Brain microvascular endothelial cell (primary cell): ENCODE measurements around the gene TOB2.

ENCODE experiments used
- DNase-seq: peaks from one replicate; pipeline ENCODE4 v3.0.0-alpha.2; 2020
- H3K27ac ChIP-seq: fragments of 250-450 bp; sonication (Bioruptor Pico); 2 replicates; pipeline ENCODE4 v1.5.1; 2020; ENCODE audit warnings: mild to moderate bottlenecking, moderate library complexity
- H3K27me3 ChIP-seq: fragments of 250-450 bp; sonication (Bioruptor Pico); replicated peaks from 2 replicates; pipeline ENCODE4 v1.5.1; 2020; ENCODE audit warnings: mild to moderate bottlenecking
- H3K36me3 ChIP-seq: fragments of 250-450 bp; sonication (Bioruptor Pico); replicated peaks from 2 replicates; pipeline ENCODE4 v1.5.1; 2020; ENCODE audit warnings: mild to moderate bottlenecking
- H3K4me3 ChIP-seq: 2 replicates; pipeline ENCODE4 v1.5.1; 2011; ENCODE audit warnings: low read depth, mild to moderate bottlenecking, control low read depth, low read length, moderate library complexity
- in situ Hi-C: cut with HindIII; loops from 2 replicates; pipeline ENCODE4 v1.10.0; 2017; ENCODE audit warnings: low sequenced_read_pairs, low pct_ligation_motif_present
- TF ChIP-seq, protein P1 (sequence below): IDR thresholded peaks from 2 replicates; pipeline ENCODE4 v1.5.1; 2011; ENCODE audit warnings: low read depth, mild to moderate bottlenecking, moderate library complexity, low read length, control low read depth, inconsistent platforms; ENCODE audit errors: missing control alignments

Gene TOB2, protein sequence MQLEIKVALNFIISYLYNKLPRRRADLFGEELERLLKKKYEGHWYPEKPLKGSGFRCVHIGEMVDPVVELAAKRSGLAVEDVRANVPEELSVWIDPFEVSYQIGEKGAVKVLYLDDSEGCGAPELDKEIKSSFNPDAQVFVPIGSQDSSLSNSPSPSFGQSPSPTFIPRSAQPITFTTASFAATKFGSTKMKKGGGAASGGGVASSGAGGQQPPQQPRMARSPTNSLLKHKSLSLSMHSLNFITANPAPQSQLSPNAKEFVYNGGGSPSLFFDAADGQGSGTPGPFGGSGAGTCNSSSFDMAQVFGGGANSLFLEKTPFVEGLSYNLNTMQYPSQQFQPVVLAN

DNA sequence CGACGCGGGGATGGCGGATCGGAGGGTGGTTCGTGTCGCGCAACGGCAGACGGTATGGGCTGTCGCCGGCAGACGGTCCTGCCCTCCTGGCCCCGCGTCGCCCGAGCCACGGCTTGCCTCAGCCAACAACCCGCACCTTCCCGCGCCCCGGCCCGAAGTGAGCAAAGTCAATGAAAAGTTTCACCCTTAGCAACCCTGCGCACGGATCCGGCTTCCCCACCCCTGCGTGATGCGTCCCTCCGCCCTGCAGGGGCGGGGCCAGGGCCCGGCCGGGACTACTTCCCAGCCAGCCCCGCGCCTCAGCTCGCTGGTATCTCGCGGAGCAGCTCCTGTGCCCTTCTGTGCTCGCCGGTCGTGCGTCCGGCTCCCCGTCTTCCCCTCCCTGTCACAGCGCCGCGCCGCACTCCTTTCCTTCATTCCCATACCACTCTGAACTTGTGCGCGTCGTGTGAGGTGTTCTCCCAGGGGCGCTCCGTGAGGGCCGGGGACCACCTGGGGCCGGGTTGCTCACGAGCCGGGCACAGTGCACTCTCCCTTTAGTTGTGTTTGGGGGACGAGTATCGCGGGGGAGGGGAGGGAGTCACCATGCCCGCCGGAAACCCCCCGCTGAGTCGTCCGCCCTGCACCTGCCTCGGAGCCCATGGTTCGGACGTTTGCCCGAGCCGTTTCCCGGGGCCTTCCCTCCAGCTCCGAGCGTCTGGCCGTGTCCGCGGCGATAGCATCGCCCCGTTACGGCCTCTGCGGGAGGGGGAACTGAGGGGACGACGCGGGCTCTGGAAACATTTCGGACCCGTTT, at the start of gene TOB2:
Gene TOB2, minus strand, starts transcription at position 163 of the 796 bp plus-strand sequence. CDS start 9,456 bp downstream, outside the sequence.
- Histone ChIP-seq H3K36me3 (peaks cover 10% of the 10 kb centered on the region), H3K27ac (peak within 1 kb of the TSS; percentile 93)

DNA sequence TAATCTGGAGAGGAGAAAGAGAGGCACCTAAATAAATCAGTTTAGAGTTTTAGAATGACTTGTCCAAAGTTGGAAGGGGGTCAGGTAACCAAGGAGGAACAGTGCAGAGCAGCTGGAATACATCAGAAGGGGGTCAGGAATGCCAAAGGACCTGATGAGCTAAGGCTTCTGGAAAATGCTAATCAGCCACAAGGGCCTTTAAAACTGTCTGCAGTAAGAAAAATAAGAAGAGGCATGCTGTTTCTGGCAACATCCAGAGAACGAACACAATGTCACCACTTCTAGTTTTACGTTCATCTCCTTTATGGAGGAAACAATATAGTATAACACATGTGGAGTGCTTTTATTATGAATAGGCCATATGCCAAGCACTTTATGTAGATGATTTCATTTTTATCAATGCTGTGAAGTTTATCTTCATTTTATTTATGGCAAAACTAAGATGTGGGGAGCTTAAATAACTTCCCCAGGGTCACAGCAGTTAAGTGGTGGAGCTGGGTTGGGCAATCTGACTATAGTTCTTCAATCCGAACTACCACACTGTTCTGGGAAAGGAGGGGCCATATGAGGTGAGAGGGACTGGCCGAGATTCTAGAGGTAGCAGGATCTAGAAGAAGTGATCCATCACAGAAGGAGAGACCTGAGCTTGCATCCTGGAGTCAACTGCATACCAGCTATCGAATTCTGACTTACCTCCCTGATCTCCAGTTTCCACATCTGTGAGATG, 44.9 kb upstream of the TOB2 start:
- Histone ChIP-seq H3K27me3 (no peaks in the 10 kb centered on the region), H3K27ac (no peak overlapping the region), H3K36me3 (no peaks in the 10 kb centered on the region), H3K4me3 (no peak overlapping the region)
- in situ Hi-C loops, result no loop called here
- TF ChIP-seq, protein P1, sequence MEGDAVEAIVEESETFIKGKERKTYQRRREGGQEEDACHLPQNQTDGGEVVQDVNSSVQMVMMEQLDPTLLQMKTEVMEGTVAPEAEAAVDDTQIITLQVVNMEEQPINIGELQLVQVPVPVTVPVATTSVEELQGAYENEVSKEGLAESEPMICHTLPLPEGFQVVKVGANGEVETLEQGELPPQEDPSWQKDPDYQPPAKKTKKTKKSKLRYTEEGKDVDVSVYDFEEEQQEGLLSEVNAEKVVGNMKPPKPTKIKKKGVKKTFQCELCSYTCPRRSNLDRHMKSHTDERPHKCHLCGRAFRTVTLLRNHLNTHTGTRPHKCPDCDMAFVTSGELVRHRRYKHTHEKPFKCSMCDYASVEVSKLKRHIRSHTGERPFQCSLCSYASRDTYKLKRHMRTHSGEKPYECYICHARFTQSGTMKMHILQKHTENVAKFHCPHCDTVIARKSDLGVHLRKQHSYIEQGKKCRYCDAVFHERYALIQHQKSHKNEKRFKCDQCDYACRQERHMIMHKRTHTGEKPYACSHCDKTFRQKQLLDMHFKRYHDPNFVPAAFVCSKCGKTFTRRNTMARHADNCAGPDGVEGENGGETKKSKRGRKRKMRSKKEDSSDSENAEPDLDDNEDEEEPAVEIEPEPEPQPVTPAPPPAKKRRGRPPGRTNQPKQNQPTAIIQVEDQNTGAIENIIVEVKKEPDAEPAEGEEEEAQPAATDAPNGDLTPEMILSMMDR, result no peak
- no peak for DNase-seq

More for the DNA sequence above, at the start of gene TOB2:
- in situ Hi-C loops, result no loop called here
- no peaks in the 10 kb centered on the region for H3K27me3 ChIP-seq
- TF ChIP-seq, protein P1, result no peak
- DNase-seq, result peak; percentile 88
- peak within 1 kb of the TSS; percentile 95 for H3K4me3 ChIP-seq

DNA sequence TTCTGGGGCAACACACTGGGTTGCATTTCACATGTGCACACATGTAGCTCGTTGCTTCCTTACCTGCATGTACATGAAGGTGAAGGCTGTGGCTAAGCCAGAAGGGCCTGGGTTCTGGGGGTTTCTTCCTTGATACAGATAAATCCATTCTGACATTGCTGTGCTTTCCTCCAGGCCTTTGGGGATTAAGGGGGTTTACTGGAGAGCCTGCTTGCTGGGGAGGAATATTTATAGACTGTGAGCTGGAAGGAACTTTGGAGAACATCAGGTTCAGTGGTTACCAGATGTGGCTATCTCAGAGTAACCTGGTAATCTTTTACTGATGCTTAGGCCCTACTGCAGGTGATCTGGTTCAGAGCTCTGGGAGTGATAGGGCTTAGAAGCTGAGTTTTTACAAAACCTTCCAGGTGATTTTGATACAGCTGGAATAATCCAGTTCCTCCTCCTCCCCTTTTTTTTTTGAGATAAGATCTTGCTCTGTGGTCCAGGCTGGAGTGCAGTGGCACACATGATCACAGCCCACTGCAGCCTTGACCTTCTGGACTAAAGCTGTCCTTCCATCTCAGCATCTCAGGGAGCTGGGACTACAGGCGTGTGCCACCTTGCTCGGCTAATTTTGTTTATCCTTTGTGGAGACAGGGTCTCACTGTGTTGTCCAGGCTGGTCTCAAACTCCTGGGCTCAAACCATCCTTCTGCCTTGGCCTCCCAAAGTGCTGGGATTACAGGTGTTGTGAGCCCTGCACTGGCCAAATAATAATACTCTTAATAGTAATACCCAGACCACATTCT, 42.2 kb upstream of the TOB2 start:
- no peak overlapping the region for H3K4me3 ChIP-seq
- no peaks in the 10 kb centered on the region for H3K27me3 ChIP-seq
- H3K27ac ChIP-seq, result no peak overlapping the region
- H3K36me3 ChIP-seq, result no peaks in the 10 kb centered on the region
- DNase-seq, result no peak
- TF ChIP-seq, protein P1, result no peak
- in situ Hi-C loops, result no loop called here

DNA sequence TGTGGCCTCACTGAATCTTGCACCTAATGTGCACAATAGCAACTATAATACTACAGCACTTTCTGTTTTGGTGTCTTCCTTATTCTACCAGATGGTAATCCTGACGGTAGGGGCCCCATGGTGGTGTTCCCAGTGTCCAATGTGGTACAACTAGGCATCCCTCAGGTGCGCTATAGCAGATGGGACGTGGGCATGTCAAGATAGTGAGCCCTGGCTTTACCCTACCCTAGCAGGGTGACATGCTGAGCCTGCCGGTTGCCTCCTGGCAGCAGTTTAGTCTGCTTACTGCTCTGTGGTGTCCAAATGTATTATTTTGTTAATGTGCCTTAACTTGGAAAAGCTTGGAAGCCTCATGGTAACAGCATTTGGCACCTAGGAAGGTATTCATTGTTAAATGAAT, 41.5 kb upstream of the TOB2 start:
- no peak for DNase-seq
- in situ Hi-C loops, result no loop called here
- Histone ChIP-seq H3K27ac (no peak overlapping the region), H3K36me3 (no peaks in the 10 kb centered on the region), H3K27me3 (no peaks in the 10 kb centered on the region), H3K4me3 (no peak overlapping the region)
- TF ChIP-seq, protein P1, result no peak
